H1 (cell line): ENCODE results near the gene PAK6. TPM values are rescaled to one million over a fixed set of nuclear protein-coding genes. Genes with fewer than 3 reads are reported as not detected.

Source experiments
- CTCF ChIA-PET: fragments of 300-600 bp; sonication (Branson Sonifier 250); formaldehyde crosslinking; loops from one replicate; lab custom pipeline; 2021; ENCODE audit not compliant: partially characterized antibody; lab: Charles Lee
- POLR2A ChIA-PET: fragments of 300-600 bp; sonication (Branson Sonifier 250); formaldehyde crosslinking; loops from one replicate; lab custom pipeline; 2021; ENCODE audit warnings: inconsistent platforms; ENCODE audit not compliant: partially characterized antibody; lab: Charles Lee
- DNase-seq, 2 experiments: peaks; one replicate each; pipeline versions ENCODE4 v3.0.0 to v3.0.0-alpha.2; 2010 to 2022; ENCODE audit warnings: low spot score in 2 of 2, low read depth in 1 of 2, mixed read lengths in 1 of 2
- FAIRE-seq: peaks from 2 replicates; lab custom pipeline; 2011; peaks lifted over from hg19 to GRCh38; lab: Jason Lieb, UNC
- H2AFZ ChIP-seq: 2 replicates; pipeline ENCODE4 v1.8.1; 2012; ENCODE audit warnings: low read length, inconsistent platforms
- H2AK5ac ChIP-seq: 2 replicates; pipeline ENCODE4 v1.6.1; 2013; ENCODE audit warnings: low read depth, low read length
- H2BK120ac ChIP-seq: replicated peaks from 2 replicates; pipeline ENCODE3; 2013; ENCODE audit warnings: low read depth, low read length, inconsistent platforms
- H2BK12ac ChIP-seq: 2 replicates; pipeline ENCODE4 v1.6.1; 2013; ENCODE audit warnings: low read depth, low read length
- H2BK15ac ChIP-seq: 2 replicates; pipeline ENCODE4 v1.6.1; 2013; ENCODE audit warnings: low read length
- H2BK20ac ChIP-seq: 2 replicates; pipeline ENCODE4 v1.6.1; 2013; ENCODE audit warnings: low read length
- H2BK5ac ChIP-seq: 2 replicates; pipeline ENCODE4 v1.6.1; 2013; ENCODE audit warnings: low read depth, low read length
- H3K14ac ChIP-seq: 2 replicates; pipeline ENCODE4 v1.6.1; 2013; ENCODE audit warnings: inconsistent platforms; ENCODE audit not compliant: insufficient read length
- H3K18ac ChIP-seq: 2 replicates; pipeline ENCODE4 v1.6.1; 2013; ENCODE audit warnings: low read length; ENCODE audit errors: extremely low read depth
- H3K23ac ChIP-seq: 2 replicates; pipeline ENCODE4 v1.6.1; 2013; ENCODE audit warnings: inconsistent platforms; ENCODE audit not compliant: insufficient read length
- H3K23me2 ChIP-seq: 2 replicates; pipeline ENCODE4 v1.6.1; 2013; ENCODE audit warnings: low read depth, low read length
- H3K27ac ChIP-seq: 2 replicates; pipeline ENCODE4 v1.6.1; 2011; ENCODE audit warnings: low read depth, low read length, inconsistent platforms
- H3K27me3 ChIP-seq, 4 experiments: replicated peaks in 1 of 4; 1 replicate in 1 of 4; 2 replicates in 3 of 4; pipeline versions ENCODE4 v1.6.1 to v1.8.1; 2011 to 2013; ENCODE audit warnings: low read length in 3 of 4, mild to moderate bottlenecking in 3 of 4, inconsistent platforms in 2 of 4, mixed read lengths in 2 of 4, moderate library complexity in 1 of 4; ENCODE audit not compliant: control insufficient read depth in 3 of 4, insufficient read depth in 3 of 4; ENCODE audit errors: extremely low read depth in 1 of 4
- H3K36me3 ChIP-seq, 4 experiments: 2 replicates each; pipeline versions ENCODE4 v1.6.1 to v1.8.1; 2011 to 2013; ENCODE audit warnings: mild to moderate bottlenecking in 4 of 4, low read length in 3 of 4, moderate library complexity in 2 of 4, control low read depth in 1 of 4, inconsistent platforms in 1 of 4; ENCODE audit not compliant: insufficient read depth in 4 of 4, control insufficient read depth in 2 of 4
- H3K4ac ChIP-seq: replicated peaks from 2 replicates; pipeline ENCODE3; 2013; ENCODE audit warnings: low read length, low read depth, mixed read lengths, inconsistent platforms; ENCODE audit not compliant: insufficient read length
- H3K4me1 ChIP-seq, 4 experiments: replicated peaks in 1 of 4; 1 replicate in 1 of 4; 2 replicates in 3 of 4; pipeline versions ENCODE4 v1.6.1 to v1.8.1; 2011 to 2013; ENCODE audit warnings: low read length in 3 of 4, inconsistent platforms in 2 of 4, mixed read lengths in 1 of 4; ENCODE audit not compliant: insufficient read depth in 4 of 4, control insufficient read depth in 3 of 4
- H3K4me2 ChIP-seq, 2 experiments: 2 replicates each; pipeline versions ENCODE4 v1.6.1 to v1.8.1; 2011 to 2013; ENCODE audit warnings: low read depth in 2 of 2, low read length in 2 of 2, control low read depth in 1 of 2, inconsistent platforms in 1 of 2, mild to moderate bottlenecking in 1 of 2; ENCODE audit not compliant: insufficient read depth in 1 of 2
- H3K4me3 ChIP-seq, 4 experiments: fragments of 200-600, 300-600 bp in 1 of 4; sonication (generic), shearing (Covaris generic), sonication (Bioruptor Twin) in 1 of 4; 2 replicates each; pipeline versions ENCODE4 v1.5.1 to v1.8.1; 2011 to 2016; ENCODE audit warnings: low read length in 4 of 4, low read depth in 3 of 4, control low read depth in 2 of 4, inconsistent platforms in 2 of 4, mild to moderate bottlenecking in 2 of 4, mixed read lengths in 1 of 4, moderate library complexity in 1 of 4; ENCODE audit not compliant: insufficient read depth in 2 of 4; ENCODE audit errors: extremely low read depth in 1 of 4
- H3K56ac ChIP-seq: replicated peaks from 2 replicates; pipeline ENCODE3; 2013; ENCODE audit warnings: low read depth, mild to moderate bottlenecking, mixed read lengths, low read length, inconsistent platforms; ENCODE audit not compliant: insufficient read length
- H3K79me1 ChIP-seq: 2 replicates; pipeline ENCODE4 v1.6.1; 2013; ENCODE audit warnings: low read depth, low read length, control low read depth
- H3K79me2 ChIP-seq, 2 experiments: 2 replicates each; pipeline versions ENCODE4 v1.6.1 to v1.8.1; 2012 to 2013; ENCODE audit warnings: low read length in 2 of 2, mild to moderate bottlenecking in 2 of 2, inconsistent platforms in 1 of 2; ENCODE audit not compliant: insufficient read depth in 2 of 2, control insufficient read depth in 1 of 2
- H3K9ac ChIP-seq, 4 experiments: replicated peaks in 1 of 4; 1 replicate in 1 of 4; 2 replicates in 3 of 4; pipeline versions ENCODE4 v1.6.1 to v1.8.1; 2011 to 2013; ENCODE audit warnings: low read depth in 3 of 4, low read length in 3 of 4, control low read depth in 2 of 4, mild to moderate bottlenecking in 2 of 4, moderate library complexity in 2 of 4, inconsistent platforms in 1 of 4; ENCODE audit errors: extremely low read depth in 1 of 4
- H3K9me3 ChIP-seq, 2 experiments: 2 replicates each; pipeline versions ENCODE4 v1.6.1 to v1.8.1; 2012 to 2013; ENCODE audit warnings: mild to moderate bottlenecking in 2 of 2, moderate library complexity in 2 of 2, control low read depth in 1 of 2, inconsistent platforms in 1 of 2, low read depth in 1 of 2, low read length in 1 of 2, mixed read lengths in 1 of 2; ENCODE audit not compliant: insufficient read depth in 2 of 2
- H4K20me1 ChIP-seq, 2 experiments: replicated peaks in 1 of 2; 2 replicates each; pipeline versions ENCODE3 to v1.8.1; 2011 to 2013; ENCODE audit warnings: inconsistent platforms in 2 of 2, low read length in 2 of 2, mild to moderate bottlenecking in 1 of 2; ENCODE audit not compliant: insufficient read depth in 2 of 2, control insufficient read depth in 1 of 2
- H4K5ac ChIP-seq: 2 replicates; pipeline ENCODE4 v1.6.1; 2013; ENCODE audit warnings: low read length, low read depth, mixed read lengths, inconsistent platforms; ENCODE audit not compliant: insufficient read length
- H4K8ac ChIP-seq: 2 replicates; pipeline ENCODE4 v1.8.0; 2013; ENCODE audit warnings: mild to moderate bottlenecking, moderate library complexity, low read length, inconsistent platforms; ENCODE audit not compliant: insufficient read depth; ENCODE audit errors: extremely low read depth
- H4K91ac ChIP-seq: replicated peaks from 2 replicates; pipeline ENCODE3; 2013; ENCODE audit warnings: low read length, mixed read lengths, inconsistent platforms; ENCODE audit not compliant: insufficient read length
- BACH1 ChIP-seq: IDR thresholded peaks from 2 replicates; pipeline ENCODE4 v1.6.1; 2012; ENCODE audit warnings: low read length, improper control_type of control experiment
- BCL11A ChIP-seq, 2 experiments: IDR thresholded peaks; one replicate each; pipeline ENCODE4 v1.6.1; 2011; ENCODE audit warnings: low read depth in 2 of 2, low read length in 2 of 2, mild to moderate bottlenecking in 2 of 2
- BRCA1 ChIP-seq: IDR thresholded peaks from 2 replicates; pipeline ENCODE4 v1.6.1; 2012; ENCODE audit warnings: low read depth, low read length, improper control_type of control experiment
- GTF2F1 ChIP-seq: IDR thresholded peaks from 2 replicates; pipeline ENCODE4 v1.6.1; 2012; ENCODE audit warnings: low read depth, low read length, improper control_type of control experiment, borderline replicate concordance
- KDM4A ChIP-seq: IDR thresholded peaks from one replicate; pipeline ENCODE4 v1.7.1; 2012; ENCODE audit warnings: low read depth, mild to moderate bottlenecking, moderate library complexity, low read length, inconsistent platforms; ENCODE audit not compliant: severe bottlenecking
- KDM5A ChIP-seq: fragments of 200-600 bp; IDR thresholded peaks from 2 replicates; pipeline ENCODE4 v1.7.1; 2012; ENCODE audit warnings: mild to moderate bottlenecking, low read length, inconsistent platforms, mixed read lengths
- PHF8 ChIP-seq: fragments of 200-600 bp; sonication (generic); conservative IDR thresholded peaks from 2 replicates; pipeline ENCODE4 v1.7.1; 2012; ENCODE audit warnings: low read depth, mild to moderate bottlenecking, inconsistent platforms, low read length, moderate library complexity
- RFX5 ChIP-seq: IDR thresholded peaks from 2 replicates; pipeline ENCODE4 v1.6.1; 2011; ENCODE audit warnings: low read depth, low read length, improper control_type of control experiment, borderline replicate concordance
- RNF2 ChIP-seq: fragments of 200-900, 300-1000 bp; sonication (generic); IDR thresholded peaks from 2 replicates; pipeline ENCODE4 v1.7.1; 2016; ENCODE audit warnings: borderline replicate concordance, low read depth, mild to moderate bottlenecking, antibody characterized with exemption, low read length; ENCODE audit not compliant: poor library complexity, severe bottlenecking; ENCODE audit errors: missing control alignments
- SIN3A ChIP-seq, 2 experiments: IDR thresholded peaks in 1 of 2; conservative IDR thresholded peaks in 1 of 2; 2 replicates each; pipeline ENCODE4 v1.6.1; 2011 to 2012; ENCODE audit warnings: low read length in 2 of 2, improper control_type of control experiment in 1 of 2, low read depth in 1 of 2, mild to moderate bottlenecking in 1 of 2
- TAF1 ChIP-seq: IDR thresholded peaks from 2 replicates; pipeline ENCODE4 v1.6.1; 2011; ENCODE audit warnings: mild to moderate bottlenecking, low read depth, low read length
- TEAD4 ChIP-seq: IDR thresholded peaks from 2 replicates; pipeline ENCODE4 v1.6.1; 2012; ENCODE audit warnings: low read depth, low read length, inconsistent platforms, mixed read lengths
- WGBS, 2 experiments: shearing (Covaris generic) in 1 of 2; methylation state at CpG; one replicate each; pipeline versions ENCODE4 v1.1.6 to v1.1.7; 2013 to 2015; ENCODE audit warnings: low lambda C conversion rate in 2 of 2, mixed read lengths in 2 of 2, inconsistent platforms in 1 of 2, low coverage in 1 of 2, missing lambda C conversion rate in 1 of 2; ENCODE audit not compliant: insufficient replicate concordance in 2 of 2, insufficient coverage in 1 of 2, insufficient read length in 1 of 2; ENCODE audit errors: extremely low coverage in 1 of 2, missing lambda C conversion rate in 1 of 2; 5-methylcytosine and 5-hydroxymethylcytosine counted together
- polyA plus RNA-seq, 7 experiments: library from polyadenylated mRNA; depleted of rRNA in 3 of 7; stranded (reverse) in 5 of 7; unstranded in 2 of 7; fragments of >200 nt in 5 of 7; fragments of 200-250 nt in 2 of 7; gene quantifications; 1 replicate in 5 of 7; 2 replicates in 1 of 7; 4 replicates in 1 of 7; pipeline versions ENCODE4 v1.2.1 to v1.2.3, GENCODE V29; 2011 to 2013; ENCODE audit warnings: missing spikeins in 2 of 7, mixed read lengths in 2 of 7
- total RNA-seq: library from RNA; stranded (reverse); fragmentation: NEBNext Ultra II Directional; extraction: Animal tissue kit (Norgen Biotek cat#: 25700); gene quantifications from 2 replicates; pipeline ENCODE4 v1.2.1, GENCODE V29; 2021

The PAK6 gene
- total and polyA plus RNA-seq, 2 of the 8 experiments (the other 6 are each of a cell fraction or from before 2014, with no cell fraction given): 6.9 to 9.4 TPM

DNA sequence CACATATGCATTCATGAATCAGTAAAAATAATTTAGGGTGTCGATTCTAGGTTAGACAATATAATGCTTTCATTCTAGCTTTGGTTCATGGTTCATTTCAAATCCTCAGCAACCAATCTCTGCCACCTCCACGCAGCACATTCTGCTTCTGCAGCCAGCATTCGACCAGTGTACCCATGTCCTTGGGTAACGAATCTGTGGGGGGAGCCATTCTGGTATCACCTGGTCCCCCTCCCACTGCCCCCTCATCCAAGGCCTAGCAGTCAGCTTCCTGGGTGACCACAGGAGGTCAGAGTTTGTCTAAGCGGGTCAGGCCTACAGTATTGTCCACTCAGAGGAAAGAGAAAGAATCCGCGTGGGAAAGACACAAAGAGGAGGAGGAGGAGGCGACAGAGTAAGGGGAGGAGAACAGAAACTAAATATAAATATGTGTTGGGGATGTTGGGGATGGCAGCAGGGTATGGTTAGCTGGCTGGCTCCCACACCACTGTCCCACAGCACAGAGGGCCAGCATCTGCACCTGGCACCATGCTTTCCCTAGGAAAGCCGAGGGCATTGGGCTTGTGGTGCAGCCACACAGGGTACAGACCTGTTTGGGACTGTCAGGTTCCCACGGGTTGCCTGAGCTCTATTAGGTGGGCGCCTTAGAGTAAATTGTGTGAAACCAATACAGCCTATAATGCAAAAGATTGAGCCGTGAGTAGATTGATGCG, 12.1 kb downstream of the PAK6 start:
- no peak for DNase-seq
- no peak overlapping the region for H3K27ac ChIP-seq
- no peak overlapping the region for H2BK15ac ChIP-seq
- H4K8ac ChIP-seq: no peak overlapping the region
- ChIA-PET POLR2A (interaction anchor here (0.9 to 6.7 kb wide), 4 partner anchors 11 to 29 kb away, joined by 3 to 47 read pairs (median 4); partner anchors contain the start of gene PAK6), CTCF (interaction anchor here (0.5 to 46.3 kb wide), 6 partner anchors 11 to 67 kb away, joined by 3 to 1340 read pairs (median 6); partner anchors contain the start of gene PAK6)
- H2BK5ac ChIP-seq: no peak overlapping the region
- peaks cover 0 to 10% (median 7%) of the 10 kb centered on the region in 4 experiments; a peak in 5 of 7 replicates for H3K4me1 ChIP-seq
- no peak overlapping the region for H3K4me2 ChIP-seq
- H3K56ac ChIP-seq: no peak overlapping the region
- H3K4ac ChIP-seq: no peak overlapping the region
- WGBS, 2 experiments: 87% methylated on average over 13 of the region's 13 CpGs; no CpG with 5 or more reads in 1 of the 2 experiments
- H4K5ac ChIP-seq: no peak overlapping the region
- H2BK12ac ChIP-seq: no peak overlapping the region
- H3K79me1 ChIP-seq: no peaks in the 10 kb centered on the region; the same call in 1 of the 2 replicates
- no peak overlapping the region for H3K4me3 ChIP-seq
- H3K14ac ChIP-seq: no peak overlapping the region
- FAIRE-seq: no peak
- H3K79me2 ChIP-seq: no peaks in the 10 kb centered on the region
- no peak overlapping the region for H3K9ac ChIP-seq
- no peaks in the 10 kb centered on the region for H3K9me3 ChIP-seq
- no peak overlapping the region for H2BK20ac ChIP-seq
- H2BK120ac ChIP-seq: no peak overlapping the region
- H4K20me1 ChIP-seq: no peaks in the 10 kb centered on the region
- H3K36me3 ChIP-seq: no peaks in the 10 kb centered on the region
- H2AFZ ChIP-seq: no peak overlapping the region
- peaks cover 7% of the 10 kb centered on the region; the same call in 1 of the 2 replicates for H3K23me2 ChIP-seq
- H3K23ac ChIP-seq: no peak overlapping the region
- H4K91ac ChIP-seq: no peak overlapping the region
- 0 out of 2 replicates have a peak overlapping the region, but pooled peaks have one; percentile 3 for H2AK5ac ChIP-seq
- H3K27me3 ChIP-seq: peaks cover 11 to 41% (median 32%) of the 10 kb centered on the region in 4 experiments
- no peak overlapping the region for H3K18ac ChIP-seq
- TF ChIP-seq TAF1: no peak
- TF ChIP-seq TEAD4: no peak
- TF ChIP-seq RFX5: no peak
- TF ChIP-seq BRCA1: no peak
- no peak for TF ChIP-seq BCL11A (IDR thresholded peaks at IDR 0.05; ENCODE audit: low read depth in 2 of 2, low read length in 2 of 2)
- TF ChIP-seq RNF2: no peak
- TF ChIP-seq GTF2F1: no peak
- TF ChIP-seq BACH1: no peak
- no peak for TF ChIP-seq KDM5A
- no peak for TF ChIP-seq PHF8
- TF ChIP-seq SIN3A (conservative IDR thresholded peaks at IDR 0.05 in 1 of 2, IDR thresholded peaks at IDR 0.05 in 1 of 2; ENCODE audit: low read depth in 1 of 2, low read length in 2 of 2): no peak
- TF ChIP-seq KDM4A: no peak
